ENCODE data around the gene IFNGR1.

IFNGR1 gene

DNA sequence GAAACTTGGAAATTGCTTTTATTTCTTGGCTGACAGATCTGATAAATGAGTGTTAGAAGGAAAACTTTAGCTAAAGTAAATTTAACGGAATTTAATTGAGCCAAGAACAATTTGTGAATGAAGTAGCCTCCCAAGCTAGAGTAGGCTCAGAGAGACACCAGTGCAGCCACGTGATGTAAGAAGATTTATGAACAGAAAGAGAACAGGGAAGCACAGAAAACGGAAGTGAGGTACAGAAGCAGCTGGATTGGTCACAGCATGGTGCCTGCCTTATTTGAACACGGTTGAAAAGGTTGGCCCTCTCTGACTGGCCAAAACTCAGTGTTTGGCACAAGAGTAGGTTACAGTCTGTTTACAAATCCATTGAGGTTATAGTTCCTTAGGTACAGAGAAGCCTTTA lies 29.5 kb upstream of the IFNGR1 start:
- peaks cover 4% of the 10 kb centered on the region for H3K9me3 Mint-ChIP-seq
- no peaks in the 10 kb centered on the region for H3K27me3 Mint-ChIP-seq
- H3K36me3 Mint-ChIP-seq = peaks cover 7% of the 10 kb centered on the region
- no peak overlapping the region for H3K4me3 Mint-ChIP-seq
- peak in 1 of 2 donors; percentile 28 for DNase-seq (ENCODE audit: low spot score in 2 of 2)
- H3K4me1 Mint-ChIP-seq = peaks cover 3% of the 10 kb centered on the region
- ATAC-seq (ENCODE audit: low read depth) = peak; percentile 100
- H3K27ac Mint-ChIP-seq = peak overlapping the region; percentile 36

- Mint-ChIP-seq H3K4me1 (peaks cover 3% of the 10 kb centered on the region), H3K9me3 (peaks cover 3% of the 10 kb centered on the region), H3K27ac (no peak overlapping the region), H3K27me3 (no peaks in the 10 kb centered on the region), H3K36me3 (peaks cover 4% of the 10 kb centered on the region), H3K4me3 (no peak overlapping the region)
- DNase-seq (ENCODE audit: low spot score in 2 of 2) = no peak
- no peak for ATAC-seq (ENCODE audit: low read depth)
Measured at GRCh38 chr6:137247724-137248123, 28.5 kb upstream of the IFNGR1 start.

GRCh38 chr6:137246791-137247202 lies 27.6 kb upstream of the IFNGR1 start:
- DNase-seq (ENCODE audit: low spot score in 2 of 2) (no peak), ATAC-seq (ENCODE audit: low read depth) (no peak)
- H3K4me3 Mint-ChIP-seq = no peak overlapping the region
- H3K9me3 Mint-ChIP-seq = no peaks in the 10 kb centered on the region
- H3K36me3 Mint-ChIP-seq = no peaks in the 10 kb centered on the region
- H3K27ac Mint-ChIP-seq = no peak overlapping the region
- peaks cover 3% of the 10 kb centered on the region for H3K4me1 Mint-ChIP-seq
- no peaks in the 10 kb centered on the region for H3K27me3 Mint-ChIP-seq

DNA sequence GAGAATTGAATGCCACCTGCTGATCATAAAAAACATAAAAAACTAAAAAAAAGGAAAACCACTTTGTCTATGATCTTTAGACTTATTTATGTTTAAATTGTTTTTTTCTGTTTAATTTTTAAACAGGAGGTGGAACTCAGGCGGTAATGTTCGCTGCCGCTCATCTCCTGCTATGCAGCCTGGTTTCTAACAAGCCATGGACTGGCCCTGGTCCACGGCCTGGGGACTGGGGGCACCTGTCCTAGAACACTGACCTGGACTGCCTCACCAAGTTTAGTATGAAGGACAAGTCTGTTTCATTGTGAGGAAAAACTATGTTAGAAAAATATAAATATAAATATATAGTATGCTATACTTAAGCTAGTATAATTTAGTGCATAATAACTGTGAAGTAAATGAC lies 27.0 kb upstream of the IFNGR1 start:
- Mint-ChIP-seq H3K9me3 (no peaks in the 10 kb centered on the region), H3K27ac (no peak overlapping the region), H3K4me3 (no peak overlapping the region), H3K36me3 (no peaks in the 10 kb centered on the region), H3K4me1 (peaks cover 3% of the 10 kb centered on the region), H3K27me3 (no peaks in the 10 kb centered on the region)
- ATAC-seq (ENCODE audit: low read depth) = no peak
- no peak for DNase-seq (ENCODE audit: low spot score in 2 of 2)

DNA sequence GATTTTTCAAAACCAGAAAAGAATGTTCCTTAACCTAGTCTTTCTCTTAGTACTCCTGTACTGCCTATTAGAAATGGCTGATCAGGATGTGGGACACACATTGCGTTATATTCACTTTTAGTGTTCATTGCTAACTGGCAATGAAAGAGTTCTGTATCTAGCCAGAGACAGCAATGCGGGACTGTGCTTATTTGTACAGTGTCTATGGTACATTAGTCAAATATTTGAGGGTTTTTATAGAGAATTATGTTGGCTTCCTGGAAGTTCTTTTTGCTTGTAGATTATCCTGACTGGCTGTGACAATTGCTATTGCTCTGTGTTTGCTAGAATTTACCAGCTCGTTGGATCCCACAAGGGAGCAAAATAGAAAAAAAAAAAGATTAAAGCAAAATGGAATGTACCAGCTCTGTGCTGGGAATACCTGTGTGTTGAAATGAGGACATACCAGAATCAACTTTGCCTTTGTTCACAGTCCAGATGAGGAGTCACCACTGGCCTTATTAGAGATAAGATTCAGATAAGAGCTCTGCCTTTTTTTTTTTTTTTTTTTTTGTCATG lies 22.4 kb upstream of the IFNGR1 start:
- ATAC-seq (ENCODE audit: low read depth) (no peak), DNase-seq (ENCODE audit: low spot score in 2 of 2) (no peak)
- Mint-ChIP-seq H3K27ac (no peak overlapping the region), H3K9me3 (peaks cover 10% of the 10 kb centered on the region), H3K36me3 (peaks cover 5% of the 10 kb centered on the region), H3K4me1 (peaks cover 4% of the 10 kb centered on the region), H3K27me3 (no peaks in the 10 kb centered on the region), H3K4me3 (no peak overlapping the region)

DNA sequence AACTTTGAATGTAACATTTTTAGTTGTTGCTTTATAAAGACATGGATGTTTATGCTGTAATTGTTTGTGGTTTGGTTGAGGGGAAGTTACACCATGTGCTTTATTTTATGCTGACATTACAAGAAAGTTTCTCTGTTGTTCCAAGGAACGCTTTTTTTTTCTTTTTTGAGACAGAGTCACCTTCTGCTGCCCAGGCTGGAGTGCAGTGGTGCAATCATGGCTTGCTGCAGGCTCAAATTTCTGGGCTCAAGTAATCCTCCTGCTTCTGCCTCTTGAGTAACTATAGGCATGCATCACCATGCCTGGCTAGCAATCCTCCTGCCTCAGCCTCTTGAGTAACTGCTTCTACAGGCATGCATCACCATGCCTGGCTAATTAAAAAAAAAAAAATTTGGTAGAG lies 21.0 kb upstream of the IFNGR1 start:
- Mint-ChIP-seq H3K4me1 (peaks cover 7% of the 10 kb centered on the region), H3K27ac (no peak overlapping the region), H3K9me3 (peaks cover 10% of the 10 kb centered on the region), H3K36me3 (peaks cover 5% of the 10 kb centered on the region), H3K4me3 (no peak overlapping the region), H3K27me3 (no peaks in the 10 kb centered on the region)
- DNase-seq (ENCODE audit: low spot score in 2 of 2) (no peak), ATAC-seq (ENCODE audit: low read depth) (no peak)

GRCh38 chr6:137237413-137238170 lies 18.4 kb upstream of the IFNGR1 start:
- Mint-ChIP-seq H3K4me3 (no peak overlapping the region), H3K4me1 (peaks cover 22% of the 10 kb centered on the region), H3K36me3 (peaks cover 5% of the 10 kb centered on the region), H3K27me3 (no peaks in the 10 kb centered on the region), H3K27ac (no peak overlapping the region), H3K9me3 (peaks cover 10% of the 10 kb centered on the region)
- no peak for ATAC-seq (ENCODE audit: low read depth)
- no peak for DNase-seq (ENCODE audit: low spot score in 2 of 2)

GRCh38 chr6:137236581-137237355 lies 17.6 kb upstream of the IFNGR1 start:
- Mint-ChIP-seq H3K4me1 (peaks cover 24% of the 10 kb centered on the region), H3K9me3 (peaks cover 10% of the 10 kb centered on the region), H3K27me3 (no peaks in the 10 kb centered on the region), H3K27ac (no peak overlapping the region), H3K4me3 (no peak overlapping the region), H3K36me3 (peaks cover 5% of the 10 kb centered on the region)
- ATAC-seq (ENCODE audit: low read depth) (no peak), DNase-seq (ENCODE audit: low spot score in 2 of 2) (no peak)

- H3K36me3 Mint-ChIP-seq = peaks cover 5% of the 10 kb centered on the region
- peaks cover 10% of the 10 kb centered on the region for H3K9me3 Mint-ChIP-seq
- no peak overlapping the region for H3K4me3 Mint-ChIP-seq
- no peaks in the 10 kb centered on the region for H3K27me3 Mint-ChIP-seq
- ATAC-seq (ENCODE audit: low read depth) (no peak), DNase-seq (ENCODE audit: low spot score in 2 of 2) (no peak)
- no peak overlapping the region for H3K27ac Mint-ChIP-seq
- H3K4me1 Mint-ChIP-seq = peaks cover 31% of the 10 kb centered on the region
Measured at GRCh38 chr6:137235686-137236085, 16.5 kb upstream of the IFNGR1 start.

- H3K9me3 Mint-ChIP-seq = peaks cover 10% of the 10 kb centered on the region
- DNase-seq (ENCODE audit: low spot score in 2 of 2) = no peak
- peak overlapping the region; percentile 50 for H3K4me3 Mint-ChIP-seq
- peak overlapping the region; percentile 81 for H3K27ac Mint-ChIP-seq
- peak; percentile 77 for ATAC-seq (ENCODE audit: low read depth)
- H3K4me1 Mint-ChIP-seq = peaks cover 42% of the 10 kb centered on the region
- no peaks in the 10 kb centered on the region for H3K27me3 Mint-ChIP-seq
- peaks cover 5% of the 10 kb centered on the region for H3K36me3 Mint-ChIP-seq
Measured at GRCh38 chr6:137233911-137234863, 15.0 kb upstream of the IFNGR1 start.

- DNase-seq (ENCODE audit: low spot score in 2 of 2) = no peak
- H3K27ac Mint-ChIP-seq = peak overlapping the region; percentile 67
- peaks cover 2% of the 10 kb centered on the region for H3K9me3 Mint-ChIP-seq
- peaks cover 52% of the 10 kb centered on the region for H3K4me1 Mint-ChIP-seq
- H3K36me3 Mint-ChIP-seq = no peaks in the 10 kb centered on the region
- ATAC-seq (ENCODE audit: low read depth) = no peak
- H3K27me3 Mint-ChIP-seq = no peaks in the 10 kb centered on the region
- H3K4me3 Mint-ChIP-seq = no peak overlapping the region
Measured at GRCh38 chr6:137231895-137232294, 12.7 kb upstream of the IFNGR1 start.

- no peaks in the 10 kb centered on the region for H3K36me3 Mint-ChIP-seq
- DNase-seq (ENCODE audit: low spot score in 2 of 2) (no peak), ATAC-seq (ENCODE audit: low read depth) (peak; percentile 50)
- H3K27ac Mint-ChIP-seq = peak overlapping the region; percentile 67
- no peaks in the 10 kb centered on the region for H3K9me3 Mint-ChIP-seq
- no peak overlapping the region for H3K4me3 Mint-ChIP-seq
- no peaks in the 10 kb centered on the region for H3K27me3 Mint-ChIP-seq
- H3K4me1 Mint-ChIP-seq = peaks cover 52% of the 10 kb centered on the region
Measured at GRCh38 chr6:137230956-137231555, 11.9 kb upstream of the IFNGR1 start.

- no peaks in the 10 kb centered on the region for H3K36me3 Mint-ChIP-seq
- H3K4me1 Mint-ChIP-seq = peaks cover 52% of the 10 kb centered on the region
- H3K9me3 Mint-ChIP-seq = no peaks in the 10 kb centered on the region
- no peak for DNase-seq (ENCODE audit: low spot score in 2 of 2)
- no peaks in the 10 kb centered on the region for H3K27me3 Mint-ChIP-seq
- peak overlapping the region; percentile 67 for H3K27ac Mint-ChIP-seq
- H3K4me3 Mint-ChIP-seq = no peak overlapping the region
- no peak for ATAC-seq (ENCODE audit: low read depth)
Measured at GRCh38 chr6:137230547-137230946, 11.4 kb upstream of the IFNGR1 start.
